H1 (cell line): ENCODE results near the gene ZNF568. TPM values are rescaled to one million over a fixed set of nuclear protein-coding genes. Genes with fewer than 3 reads are reported as not detected.

Experiments
- BRCA1 ChIP-seq: IDR thresholded peaks from 2 replicates; pipeline ENCODE4 v1.6.1; 2012; ENCODE audit warnings: low read depth, low read length, improper control_type of control experiment
- CTBP2 ChIP-seq: IDR thresholded peaks from 2 replicates; pipeline ENCODE4 v1.7.0; 2011; ENCODE audit warnings: borderline replicate concordance, mild to moderate bottlenecking, moderate library complexity, mixed read lengths, low read length; ENCODE audit not compliant: insufficient read depth, insufficient read length
- EP300 ChIP-seq, 2 experiments: IDR thresholded peaks; 1 replicate in 1 of 2; 2 replicates in 1 of 2; pipeline ENCODE4 v1.6.1; 2011 to 2012; ENCODE audit warnings: low read depth in 2 of 2, low read length in 2 of 2, mild to moderate bottlenecking in 2 of 2, borderline replicate concordance in 1 of 2, inconsistent platforms in 1 of 2, moderate library complexity in 1 of 2
- EZH2 ChIP-seq: fragments of 200-600 bp; sonication (generic); IDR thresholded peaks from 2 replicates; pipeline ENCODE4 v1.7.1; 2012; ENCODE audit warnings: low read depth, mild to moderate bottlenecking, moderate library complexity, low read length, inconsistent platforms; ENCODE audit not compliant: severe bottlenecking
- JUND ChIP-seq: IDR thresholded peaks from 2 replicates; pipeline ENCODE4 v1.6.1; 2011; ENCODE audit warnings: mild to moderate bottlenecking, improper control_type of control experiment, low read length
- MAFK ChIP-seq: IDR thresholded peaks from 2 replicates; pipeline ENCODE4 v1.6.1; 2012; ENCODE audit warnings: low read depth, mild to moderate bottlenecking, improper control_type of control experiment, low read length
- TEAD4 ChIP-seq: IDR thresholded peaks from 2 replicates; pipeline ENCODE4 v1.6.1; 2012; ENCODE audit warnings: low read depth, low read length, inconsistent platforms, mixed read lengths
- polyA plus RNA-seq, 7 experiments: library from polyadenylated mRNA; depleted of rRNA in 3 of 7; stranded (reverse) in 5 of 7; unstranded in 2 of 7; fragments of >200 nt in 5 of 7; fragments of 200-250 nt in 2 of 7; gene quantifications; 1 replicate in 5 of 7; 2 replicates in 1 of 7; 4 replicates in 1 of 7; pipeline versions ENCODE4 v1.2.1 to v1.2.3, GENCODE V29; 2011 to 2013; ENCODE audit warnings: missing spikeins in 2 of 7, mixed read lengths in 2 of 7
- total RNA-seq: library from RNA; stranded (reverse); fragmentation: NEBNext Ultra II Directional; extraction: Animal tissue kit (Norgen Biotek cat#: 25700); gene quantifications from 2 replicates; pipeline ENCODE4 v1.2.1, GENCODE V29; 2021
- TF ChIP-seq, protein P1 (sequence below): fragments of 300-600 bp; sonication (generic); IDR thresholded peaks from 2 replicates; pipeline ENCODE4 v1.7.1; 2012; ENCODE audit warnings: low read length, moderate library complexity, mild to moderate bottlenecking, inconsistent platforms; ENCODE audit not compliant: insufficient replicate concordance
- TF ChIP-seq, protein P2 (sequence below), 3 experiments: IDR thresholded peaks; 1 replicate in 2 of 3; 2 replicates in 1 of 3; pipeline versions ENCODE4 v1.5.1 to v1.6.1; 2011; ENCODE audit warnings: low read length in 3 of 3, mild to moderate bottlenecking in 3 of 3, inconsistent platforms in 2 of 3, low read depth in 1 of 3, moderate library complexity in 1 of 3; ENCODE audit not compliant: insufficient read depth in 1 of 3; ENCODE audit errors: control extremely low read depth in 1 of 3

Gene ZNF568
- total and polyA plus RNA-seq, 2 of the 8 experiments (the other 6 are each of a cell fraction or from before 2014, with no cell fraction given): 1.6 to 2.4 TPM

DNA sequence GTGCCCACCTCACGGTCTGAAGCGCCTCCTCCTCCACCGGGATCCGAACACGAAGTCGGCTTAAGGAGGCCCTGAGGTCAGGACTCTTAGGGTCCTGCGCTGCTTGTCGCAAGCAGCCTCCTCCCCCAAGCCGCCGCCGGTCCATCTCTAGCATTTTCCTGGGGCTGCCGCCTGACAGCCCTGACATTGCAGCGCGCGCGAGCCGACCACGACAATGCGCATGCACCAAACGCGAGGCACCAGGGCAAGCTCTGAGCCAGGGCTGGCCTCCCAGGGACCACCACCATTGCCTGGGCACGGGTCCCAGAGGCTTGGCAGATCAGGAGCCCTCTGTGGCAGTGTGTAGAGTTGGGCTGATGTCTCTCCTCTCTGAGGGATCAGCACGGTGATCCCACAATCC lies 98.3 kb downstream of the ZNF568 start (continued):
- TF ChIP-seq, protein P1, sequence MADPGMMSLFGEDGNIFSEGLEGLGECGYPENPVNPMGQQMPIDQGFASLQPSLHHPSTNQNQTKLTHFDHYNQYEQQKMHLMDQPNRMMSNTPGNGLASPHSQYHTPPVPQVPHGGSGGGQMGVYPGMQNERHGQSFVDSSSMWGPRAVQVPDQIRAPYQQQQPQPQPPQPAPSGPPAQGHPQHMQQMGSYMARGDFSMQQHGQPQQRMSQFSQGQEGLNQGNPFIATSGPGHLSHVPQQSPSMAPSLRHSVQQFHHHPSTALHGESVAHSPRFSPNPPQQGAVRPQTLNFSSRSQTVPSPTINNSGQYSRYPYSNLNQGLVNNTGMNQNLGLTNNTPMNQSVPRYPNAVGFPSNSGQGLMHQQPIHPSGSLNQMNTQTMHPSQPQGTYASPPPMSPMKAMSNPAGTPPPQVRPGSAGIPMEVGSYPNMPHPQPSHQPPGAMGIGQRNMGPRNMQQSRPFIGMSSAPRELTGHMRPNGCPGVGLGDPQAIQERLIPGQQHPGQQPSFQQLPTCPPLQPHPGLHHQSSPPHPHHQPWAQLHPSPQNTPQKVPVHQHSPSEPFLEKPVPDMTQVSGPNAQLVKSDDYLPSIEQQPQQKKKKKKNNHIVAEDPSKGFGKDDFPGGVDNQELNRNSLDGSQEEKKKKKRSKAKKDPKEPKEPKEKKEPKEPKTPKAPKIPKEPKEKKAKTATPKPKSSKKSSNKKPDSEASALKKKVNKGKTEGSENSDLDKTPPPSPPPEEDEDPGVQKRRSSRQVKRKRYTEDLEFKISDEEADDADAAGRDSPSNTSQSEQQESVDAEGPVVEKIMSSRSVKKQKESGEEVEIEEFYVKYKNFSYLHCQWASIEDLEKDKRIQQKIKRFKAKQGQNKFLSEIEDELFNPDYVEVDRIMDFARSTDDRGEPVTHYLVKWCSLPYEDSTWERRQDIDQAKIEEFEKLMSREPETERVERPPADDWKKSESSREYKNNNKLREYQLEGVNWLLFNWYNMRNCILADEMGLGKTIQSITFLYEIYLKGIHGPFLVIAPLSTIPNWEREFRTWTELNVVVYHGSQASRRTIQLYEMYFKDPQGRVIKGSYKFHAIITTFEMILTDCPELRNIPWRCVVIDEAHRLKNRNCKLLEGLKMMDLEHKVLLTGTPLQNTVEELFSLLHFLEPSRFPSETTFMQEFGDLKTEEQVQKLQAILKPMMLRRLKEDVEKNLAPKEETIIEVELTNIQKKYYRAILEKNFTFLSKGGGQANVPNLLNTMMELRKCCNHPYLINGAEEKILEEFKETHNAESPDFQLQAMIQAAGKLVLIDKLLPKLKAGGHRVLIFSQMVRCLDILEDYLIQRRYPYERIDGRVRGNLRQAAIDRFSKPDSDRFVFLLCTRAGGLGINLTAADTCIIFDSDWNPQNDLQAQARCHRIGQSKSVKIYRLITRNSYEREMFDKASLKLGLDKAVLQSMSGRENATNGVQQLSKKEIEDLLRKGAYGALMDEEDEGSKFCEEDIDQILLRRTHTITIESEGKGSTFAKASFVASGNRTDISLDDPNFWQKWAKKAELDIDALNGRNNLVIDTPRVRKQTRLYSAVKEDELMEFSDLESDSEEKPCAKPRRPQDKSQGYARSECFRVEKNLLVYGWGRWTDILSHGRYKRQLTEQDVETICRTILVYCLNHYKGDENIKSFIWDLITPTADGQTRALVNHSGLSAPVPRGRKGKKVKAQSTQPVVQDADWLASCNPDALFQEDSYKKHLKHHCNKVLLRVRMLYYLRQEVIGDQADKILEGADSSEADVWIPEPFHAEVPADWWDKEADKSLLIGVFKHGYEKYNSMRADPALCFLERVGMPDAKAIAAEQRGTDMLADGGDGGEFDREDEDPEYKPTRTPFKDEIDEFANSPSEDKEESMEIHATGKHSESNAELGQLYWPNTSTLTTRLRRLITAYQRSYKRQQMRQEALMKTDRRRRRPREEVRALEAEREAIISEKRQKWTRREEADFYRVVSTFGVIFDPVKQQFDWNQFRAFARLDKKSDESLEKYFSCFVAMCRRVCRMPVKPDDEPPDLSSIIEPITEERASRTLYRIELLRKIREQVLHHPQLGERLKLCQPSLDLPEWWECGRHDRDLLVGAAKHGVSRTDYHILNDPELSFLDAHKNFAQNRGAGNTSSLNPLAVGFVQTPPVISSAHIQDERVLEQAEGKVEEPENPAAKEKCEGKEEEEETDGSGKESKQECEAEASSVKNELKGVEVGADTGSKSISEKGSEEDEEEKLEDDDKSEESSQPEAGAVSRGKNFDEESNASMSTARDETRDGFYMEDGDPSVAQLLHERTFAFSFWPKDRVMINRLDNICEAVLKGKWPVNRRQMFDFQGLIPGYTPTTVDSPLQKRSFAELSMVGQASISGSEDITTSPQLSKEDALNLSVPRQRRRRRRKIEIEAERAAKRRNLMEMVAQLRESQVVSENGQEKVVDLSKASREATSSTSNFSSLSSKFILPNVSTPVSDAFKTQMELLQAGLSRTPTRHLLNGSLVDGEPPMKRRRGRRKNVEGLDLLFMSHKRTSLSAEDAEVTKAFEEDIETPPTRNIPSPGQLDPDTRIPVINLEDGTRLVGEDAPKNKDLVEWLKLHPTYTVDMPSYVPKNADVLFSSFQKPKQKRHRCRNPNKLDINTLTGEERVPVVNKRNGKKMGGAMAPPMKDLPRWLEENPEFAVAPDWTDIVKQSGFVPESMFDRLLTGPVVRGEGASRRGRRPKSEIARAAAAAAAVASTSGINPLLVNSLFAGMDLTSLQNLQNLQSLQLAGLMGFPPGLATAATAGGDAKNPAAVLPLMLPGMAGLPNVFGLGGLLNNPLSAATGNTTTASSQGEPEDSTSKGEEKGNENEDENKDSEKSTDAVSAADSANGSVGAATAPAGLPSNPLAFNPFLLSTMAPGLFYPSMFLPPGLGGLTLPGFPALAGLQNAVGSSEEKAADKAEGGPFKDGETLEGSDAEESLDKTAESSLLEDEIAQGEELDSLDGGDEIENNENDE: no peak
- TF ChIP-seq CTBP2 (no peak), TEAD4 (no peak), EZH2 (no peak), MAFK (no peak), BRCA1 (no peak), JUND (no peak), EP300 (IDR thresholded peaks at IDR 0.05; ENCODE audit: borderline replicate concordance in 1 of 2, low read depth in 2 of 2, low read length in 2 of 2) (no peak)
- TF ChIP-seq, protein P2, sequence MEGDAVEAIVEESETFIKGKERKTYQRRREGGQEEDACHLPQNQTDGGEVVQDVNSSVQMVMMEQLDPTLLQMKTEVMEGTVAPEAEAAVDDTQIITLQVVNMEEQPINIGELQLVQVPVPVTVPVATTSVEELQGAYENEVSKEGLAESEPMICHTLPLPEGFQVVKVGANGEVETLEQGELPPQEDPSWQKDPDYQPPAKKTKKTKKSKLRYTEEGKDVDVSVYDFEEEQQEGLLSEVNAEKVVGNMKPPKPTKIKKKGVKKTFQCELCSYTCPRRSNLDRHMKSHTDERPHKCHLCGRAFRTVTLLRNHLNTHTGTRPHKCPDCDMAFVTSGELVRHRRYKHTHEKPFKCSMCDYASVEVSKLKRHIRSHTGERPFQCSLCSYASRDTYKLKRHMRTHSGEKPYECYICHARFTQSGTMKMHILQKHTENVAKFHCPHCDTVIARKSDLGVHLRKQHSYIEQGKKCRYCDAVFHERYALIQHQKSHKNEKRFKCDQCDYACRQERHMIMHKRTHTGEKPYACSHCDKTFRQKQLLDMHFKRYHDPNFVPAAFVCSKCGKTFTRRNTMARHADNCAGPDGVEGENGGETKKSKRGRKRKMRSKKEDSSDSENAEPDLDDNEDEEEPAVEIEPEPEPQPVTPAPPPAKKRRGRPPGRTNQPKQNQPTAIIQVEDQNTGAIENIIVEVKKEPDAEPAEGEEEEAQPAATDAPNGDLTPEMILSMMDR (IDR thresholded peaks at IDR 0.05; ENCODE audit: control extremely low read depth in 1 of 3, insufficient read depth in 1 of 3, low read depth in 1 of 3, low read length in 3 of 3): no peak
